Measurements from ENCODE around the gene ARHGEF25.
A peak's percentile ranks its signal among the peaks of the same experiment; 100 is the strongest.
"Not testable (repeated sequence)": the region's sequence is repeated elsewhere in the genome, so short reads cannot be mapped to it uniquely, and the experiment has no call there.

ARHGEF25 gene

DNA sequence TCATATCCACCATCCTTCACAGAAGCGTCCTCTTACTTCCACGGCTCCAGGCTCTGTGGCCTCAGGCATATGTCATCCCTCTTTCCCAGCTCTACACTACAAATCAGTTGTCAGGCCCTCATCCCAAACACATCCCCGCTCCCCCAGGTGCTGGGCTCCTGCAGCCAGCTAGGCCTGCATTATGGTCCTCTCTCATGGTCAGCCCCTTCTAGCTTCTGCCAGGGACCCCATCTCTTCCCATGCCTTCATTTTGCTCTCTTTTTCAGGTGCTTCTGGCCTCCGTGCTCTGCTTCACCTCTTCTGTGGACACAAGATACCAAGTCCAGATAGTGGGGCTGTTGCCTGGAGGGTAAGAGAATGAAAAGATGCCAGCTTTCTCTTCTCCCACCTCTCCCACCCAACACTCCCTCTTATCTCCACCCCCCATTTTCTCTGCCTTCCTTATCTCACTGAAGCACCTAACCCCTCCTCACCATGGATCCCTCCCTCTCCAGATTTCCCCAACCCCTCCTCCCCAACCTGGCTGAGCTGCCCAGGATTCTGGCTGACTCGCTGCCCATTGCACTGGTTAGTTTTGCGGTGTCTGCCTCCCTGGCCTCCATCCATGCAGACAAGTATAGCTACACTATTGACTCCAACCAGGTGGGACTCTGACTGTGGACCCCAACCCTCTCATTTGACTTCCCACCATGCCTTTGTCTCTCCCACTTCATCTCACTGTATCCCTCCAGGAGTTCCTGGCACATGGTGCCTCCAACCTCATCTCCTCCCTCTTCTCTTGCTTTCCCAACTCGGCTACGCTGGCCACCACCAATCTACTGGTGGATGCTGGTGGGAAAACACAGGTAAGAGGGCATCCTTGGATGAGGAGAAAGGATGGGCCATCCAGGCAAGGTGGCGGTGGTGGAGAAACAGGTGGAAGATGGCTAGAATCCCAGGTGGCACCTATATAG is 11.3 kb downstream of the ARHGEF25 start:
- DNase-seq, result no peak

DNA sequence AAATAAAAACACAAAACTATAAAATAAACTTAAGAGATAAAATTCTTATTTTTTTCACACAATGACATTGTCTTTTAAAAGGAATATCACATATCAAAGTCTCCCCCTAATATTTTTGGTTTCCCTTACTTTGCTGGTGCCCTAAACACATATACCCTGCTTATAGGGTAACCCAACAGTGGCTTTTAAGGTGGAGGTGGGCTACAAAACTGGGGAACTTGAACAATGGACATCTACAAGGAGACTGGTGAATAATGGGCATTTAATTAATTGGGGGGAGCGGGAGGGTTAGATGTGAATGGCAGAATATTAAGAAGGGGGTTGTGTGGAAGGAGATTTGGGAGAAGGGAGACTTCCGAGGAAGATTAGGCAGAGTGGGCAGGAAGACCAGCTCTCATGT is 12.2 kb downstream of the ARHGEF25 start:
- DNase-seq, result no peak

DNA sequence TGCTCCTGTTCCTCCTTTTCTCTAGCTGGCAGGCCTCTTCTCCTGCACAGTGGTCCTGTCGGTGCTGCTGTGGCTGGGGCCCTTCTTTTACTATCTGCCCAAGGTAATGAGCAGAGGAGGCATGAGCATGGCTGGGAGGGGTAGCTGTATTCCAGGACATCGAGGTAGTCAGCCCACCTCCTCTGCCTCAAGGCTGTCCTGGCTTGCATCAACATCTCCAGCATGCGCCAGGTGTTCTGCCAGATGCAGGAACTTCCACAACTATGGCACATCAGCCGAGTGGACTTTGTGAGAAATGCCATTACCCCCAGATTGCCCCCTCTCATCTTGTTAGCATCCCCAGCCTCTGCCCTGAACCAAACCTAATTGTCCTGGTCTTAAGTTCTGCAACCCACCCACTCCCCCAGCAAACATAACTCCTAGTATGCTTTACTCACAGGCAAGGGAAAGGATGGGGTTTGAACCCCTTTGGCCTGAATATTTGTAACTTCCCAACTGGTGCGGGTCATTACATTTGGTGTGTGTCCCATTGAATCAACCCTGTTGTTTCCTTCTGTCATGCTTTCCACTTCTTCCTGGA is 12.7 kb downstream of the ARHGEF25 start:
- DNase-seq, result no peak

DNA sequence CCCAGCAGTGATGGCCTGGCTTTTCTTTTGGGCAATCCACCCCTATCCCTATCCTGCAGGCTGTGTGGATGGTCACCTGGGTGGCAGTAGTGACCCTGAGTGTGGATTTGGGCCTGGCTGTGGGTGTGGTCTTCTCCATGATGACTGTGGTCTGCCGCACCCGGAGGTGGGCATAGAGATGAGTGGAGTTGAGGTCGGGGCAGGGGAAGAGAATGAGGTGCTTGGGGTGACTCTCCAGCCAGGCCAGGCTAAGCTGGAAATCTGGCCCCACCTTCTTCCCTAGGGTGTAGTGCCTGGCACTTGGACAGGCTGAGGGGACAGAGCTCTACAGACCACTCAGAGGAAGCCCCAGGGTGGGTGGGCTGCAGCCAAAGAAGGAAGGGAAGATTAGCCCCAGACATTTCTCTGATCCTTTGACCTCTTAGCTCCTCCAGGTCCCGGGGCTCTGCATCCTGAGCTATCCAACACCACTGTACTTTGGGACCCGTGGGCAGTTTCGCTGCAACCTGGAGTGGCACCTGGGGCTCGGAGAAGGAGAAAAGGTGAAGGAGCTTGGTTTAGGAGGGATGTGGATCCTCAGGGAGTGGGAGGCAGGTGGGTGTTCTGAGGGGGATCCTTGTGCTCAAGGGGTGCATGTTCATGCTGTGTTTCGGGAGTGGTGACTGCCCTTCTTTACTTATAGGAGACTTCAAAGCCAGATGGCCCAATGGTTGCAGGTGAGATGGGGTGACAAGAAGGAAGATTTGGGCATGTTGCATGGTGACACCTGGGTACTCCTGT is 13.4 kb downstream of the ARHGEF25 start:
- no peak for DNase-seq

DNA sequence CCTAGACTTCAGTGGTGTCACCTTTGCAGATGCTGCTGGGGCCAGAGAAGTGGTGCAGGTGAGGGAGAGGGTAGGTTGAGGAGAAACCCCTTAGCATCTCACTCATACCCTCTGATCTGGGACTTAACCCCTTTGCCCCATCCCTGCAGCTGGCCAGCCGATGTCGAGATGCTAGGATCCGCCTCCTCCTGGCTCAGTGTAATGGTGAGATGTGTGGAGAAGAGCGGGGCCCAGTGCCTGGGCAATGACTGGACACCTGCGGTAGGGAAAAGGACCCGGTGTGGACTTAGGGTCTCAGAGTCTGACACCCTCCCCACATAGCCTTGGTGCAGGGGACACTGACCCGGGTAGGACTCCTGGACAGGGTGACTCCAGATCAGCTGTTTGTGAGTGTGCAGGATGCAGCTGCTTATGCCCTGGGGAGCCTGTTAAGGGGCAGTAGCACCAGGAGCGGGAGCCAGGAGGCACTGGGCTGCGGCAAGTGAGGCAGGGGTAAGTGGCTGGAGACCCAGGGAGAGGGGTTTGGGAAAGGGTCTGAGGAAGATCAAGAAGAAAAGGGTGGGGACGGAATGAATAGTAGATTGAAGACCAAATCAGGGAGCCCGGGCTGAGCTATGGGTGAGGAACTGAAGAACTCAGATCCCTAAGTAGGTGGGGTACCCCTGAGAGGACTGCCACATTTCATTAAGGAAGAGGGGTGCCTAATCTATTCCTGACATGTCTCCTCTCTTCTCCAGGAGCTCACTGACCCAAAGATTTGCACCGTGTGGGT is 14.2 kb downstream of the ARHGEF25 start:
- no peak for DNase-seq

DNA sequence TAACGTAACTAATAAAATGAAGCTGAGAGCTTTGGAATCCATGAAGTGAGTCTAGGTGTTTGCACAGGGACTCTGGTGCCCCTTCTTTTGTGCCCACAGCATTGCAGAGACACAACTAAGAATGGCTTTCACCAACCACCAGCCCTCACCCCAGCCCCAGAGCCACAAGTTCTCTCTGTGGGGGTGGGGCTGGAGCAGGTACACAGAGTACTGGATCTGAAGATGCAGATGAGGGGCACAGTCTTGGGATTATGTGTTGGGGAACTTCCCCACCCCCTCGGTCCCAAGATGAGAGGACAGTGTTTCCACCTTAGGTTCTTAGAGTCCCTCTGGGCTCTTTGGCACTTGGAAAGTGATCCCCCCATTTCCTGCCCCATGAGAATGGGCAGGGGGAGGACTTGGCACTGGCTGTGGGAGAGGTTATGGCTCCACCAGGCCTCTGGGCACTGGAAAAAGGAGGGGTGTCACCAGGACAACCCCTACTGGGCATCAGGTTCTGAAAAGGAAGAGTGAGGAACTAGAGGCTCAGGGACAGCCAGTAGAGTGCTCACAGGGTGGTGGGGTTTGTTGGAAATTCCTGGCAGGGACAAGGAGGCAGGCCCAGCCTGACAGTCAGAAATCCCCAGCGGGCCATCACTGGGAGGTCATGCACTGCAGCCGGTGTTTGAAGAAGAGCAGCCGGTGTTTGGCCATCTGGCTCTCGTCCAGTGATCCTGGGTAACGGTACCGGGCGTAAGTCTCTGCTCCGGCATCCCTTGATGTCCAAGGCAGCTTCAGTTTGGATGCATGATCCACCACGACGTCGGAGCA is 15.1 kb downstream of the ARHGEF25 start:
- DNase-seq, result no peak

DNA sequence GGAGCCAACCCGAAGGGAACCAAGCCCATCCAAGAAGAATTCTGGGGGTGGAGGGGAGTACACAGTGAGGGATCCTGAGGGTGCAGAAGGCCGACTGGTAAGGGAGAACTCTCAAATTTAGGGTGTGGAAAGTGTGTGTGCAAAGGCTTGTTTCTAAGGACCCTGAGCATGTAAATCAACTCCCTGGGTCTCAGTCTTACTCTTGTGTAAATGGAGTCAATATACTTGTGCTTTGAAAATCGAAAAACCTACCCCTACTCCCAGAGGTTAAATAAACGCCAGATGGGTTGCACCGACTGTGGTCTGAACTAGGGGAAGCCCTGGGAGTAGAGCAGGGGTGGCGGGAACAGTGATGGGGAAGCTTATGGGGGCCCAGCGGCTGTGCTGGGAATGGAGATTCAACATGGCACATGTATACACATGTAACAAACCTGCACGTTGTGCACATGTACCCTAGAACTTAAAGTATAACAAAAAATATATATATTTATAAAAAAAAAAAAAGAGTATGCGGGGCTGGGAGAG is 15.7 kb downstream of the ARHGEF25 start:
- DNase-seq, result no peak

DNA sequence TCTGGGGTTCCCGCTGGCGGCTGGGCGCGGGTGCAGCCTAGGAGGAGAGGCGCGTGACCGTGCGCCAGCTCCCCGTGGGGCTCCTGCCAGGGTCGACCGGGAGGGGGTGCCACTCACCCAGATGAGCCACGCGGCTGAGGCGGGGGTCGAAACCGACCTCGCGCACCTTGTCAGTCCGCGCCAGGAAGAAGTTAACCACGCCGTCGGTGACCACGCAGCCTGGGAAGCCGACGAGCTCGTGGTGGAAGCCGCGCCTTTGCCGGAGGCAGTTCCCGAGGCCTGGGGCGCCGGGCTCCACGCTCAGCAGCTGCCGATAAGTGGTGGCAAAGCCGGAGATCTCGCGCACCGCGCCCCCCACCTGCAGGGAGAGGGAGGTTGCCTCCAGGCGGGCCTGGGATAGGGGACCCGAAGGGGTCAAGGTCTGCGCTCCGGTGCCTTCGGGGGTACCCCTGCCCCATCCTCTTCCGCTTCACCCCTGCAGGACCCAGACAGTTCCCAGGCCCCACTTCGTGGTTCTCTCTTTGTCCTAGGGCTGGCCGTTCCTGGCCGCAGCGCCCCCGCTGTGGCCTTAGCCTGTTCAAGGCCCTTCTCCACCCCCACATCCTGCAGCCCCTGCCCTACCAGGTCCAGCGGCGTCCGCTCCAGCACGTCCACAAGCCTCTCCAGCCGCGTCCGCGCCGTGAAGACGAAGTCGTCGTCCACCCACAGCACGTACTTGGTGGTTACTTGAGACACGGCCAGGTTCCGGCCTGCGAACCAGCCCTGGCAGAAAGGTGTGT is 16.5 kb downstream of the ARHGEF25 start:
- no peak for DNase-seq

DNA sequence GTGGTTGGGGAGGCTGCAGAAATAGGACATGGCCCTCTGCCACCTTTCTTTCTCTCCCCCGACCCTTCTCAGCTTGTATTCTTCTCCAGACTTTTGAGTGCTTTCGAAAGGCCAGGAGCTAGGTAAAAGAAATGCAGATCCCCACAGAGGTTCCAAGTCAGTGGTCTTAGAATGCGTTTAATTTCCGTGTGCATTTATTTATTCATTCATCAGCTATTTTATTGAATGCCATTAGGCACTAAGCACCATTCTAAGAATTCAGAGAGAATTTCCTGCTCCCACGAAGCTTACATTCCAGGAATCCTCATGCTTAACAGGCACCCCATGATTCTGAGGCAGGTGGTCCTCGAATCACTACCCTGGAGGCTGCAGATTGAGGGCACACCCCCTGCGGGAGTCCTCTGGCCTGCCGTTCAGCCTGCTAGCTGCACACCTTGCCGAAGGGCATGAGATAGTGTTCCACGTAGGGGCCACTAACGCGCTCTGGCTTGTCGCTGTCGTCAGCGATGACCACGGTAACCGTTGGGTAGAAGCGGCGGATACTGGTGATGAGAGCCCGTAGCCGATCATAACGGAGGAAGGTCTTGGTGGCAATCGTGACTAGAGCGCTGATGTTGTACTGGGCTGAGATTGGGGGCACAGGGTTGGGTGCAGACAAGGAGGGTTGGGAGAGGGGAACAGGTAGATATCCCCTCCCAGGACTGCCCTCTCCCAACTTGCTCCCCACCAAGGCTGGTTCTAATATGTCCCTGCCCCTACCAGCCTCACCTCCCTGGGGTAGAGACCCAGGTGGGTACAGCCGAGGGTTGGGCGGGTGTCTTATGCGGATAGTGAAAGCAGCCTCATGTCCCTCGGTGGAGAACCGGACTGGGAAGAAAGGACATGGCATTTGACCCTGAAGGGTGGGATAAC is 17.3 kb downstream of the ARHGEF25 start:
- DNase-seq, result no peak

DNA sequence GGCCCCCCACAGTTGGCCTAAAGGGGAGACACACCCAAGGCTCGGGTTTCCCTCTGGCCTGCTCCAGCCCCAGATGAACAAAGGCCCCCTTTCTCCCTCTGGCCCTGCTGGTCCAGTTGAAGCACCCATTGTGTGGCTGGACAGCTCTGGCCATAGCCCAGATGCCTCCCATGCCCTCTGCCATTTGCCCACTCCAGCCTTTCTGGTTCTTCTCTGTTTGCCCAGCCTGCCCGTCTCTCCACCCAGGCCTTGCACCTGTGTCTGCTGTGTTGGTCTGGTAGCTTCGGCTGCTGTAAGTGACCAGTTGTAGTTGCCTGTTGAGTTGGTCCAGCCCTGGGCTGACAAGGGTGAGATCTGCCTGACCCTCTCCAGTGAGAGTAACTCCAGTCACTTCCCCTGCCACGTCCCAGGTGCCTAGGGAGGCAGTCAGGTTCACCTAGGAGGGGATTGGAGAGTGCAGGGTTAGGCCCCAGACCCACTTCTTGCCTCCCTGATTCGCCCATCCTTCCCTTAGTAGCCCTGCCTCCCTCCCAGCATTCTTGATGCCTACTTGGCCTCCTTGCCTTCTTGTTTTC is 18.7 kb downstream of the ARHGEF25 start:
- no peak for DNase-seq

DNA sequence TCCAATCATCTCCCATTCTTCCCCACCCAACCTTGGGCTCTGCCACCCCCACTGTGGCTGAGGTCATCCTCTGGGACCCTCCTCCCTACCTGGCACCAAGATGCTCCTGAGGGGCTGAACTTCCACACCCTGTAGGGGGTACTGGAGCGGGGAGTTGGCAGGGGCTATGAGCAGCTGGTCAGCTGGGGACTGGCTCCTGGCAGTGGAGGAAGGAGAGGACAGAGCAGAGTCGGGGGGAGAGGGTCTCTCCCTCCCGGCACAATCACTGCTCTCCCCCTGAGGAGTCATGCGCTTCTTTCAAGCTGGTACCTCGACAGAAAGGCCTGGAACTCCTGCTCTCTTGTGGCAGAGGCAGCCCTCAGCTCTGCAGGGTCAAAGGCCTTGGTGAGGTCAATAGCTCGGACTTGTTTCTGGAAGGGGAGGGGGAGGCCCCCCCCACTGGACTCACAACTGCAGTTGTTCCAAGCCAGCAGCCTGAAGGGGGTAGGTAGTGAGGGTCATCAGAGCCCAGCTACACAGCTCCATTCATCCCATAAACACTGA is 19.7 kb downstream of the ARHGEF25 start:
- no peak for DNase-seq

DNA sequence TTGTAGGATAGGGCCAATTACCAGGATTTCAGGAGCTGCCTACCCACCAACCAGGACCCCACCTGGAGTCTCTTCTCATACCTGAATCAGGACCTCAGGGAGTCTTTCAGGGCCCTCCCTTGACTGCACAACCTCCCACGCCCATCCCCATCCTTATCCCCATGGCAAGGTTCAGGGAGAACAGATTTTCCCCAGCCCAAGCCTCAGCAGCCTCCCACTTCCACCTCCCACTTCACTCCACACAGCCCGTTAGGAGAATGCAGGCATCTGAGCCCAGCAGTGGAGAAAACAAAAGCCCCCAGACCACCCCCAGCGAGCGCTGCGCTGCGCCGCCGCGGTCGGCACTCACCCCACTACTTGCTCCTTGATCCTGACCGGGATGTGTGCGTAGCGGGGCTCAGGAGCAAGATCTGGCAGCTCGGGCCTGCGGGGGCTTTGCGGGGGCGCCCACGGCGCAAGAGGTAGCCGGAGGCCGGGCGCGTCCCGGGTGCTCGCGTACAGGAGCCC is 20.4 kb downstream of the ARHGEF25 start:
- DNase-seq, result no peak

DNA sequence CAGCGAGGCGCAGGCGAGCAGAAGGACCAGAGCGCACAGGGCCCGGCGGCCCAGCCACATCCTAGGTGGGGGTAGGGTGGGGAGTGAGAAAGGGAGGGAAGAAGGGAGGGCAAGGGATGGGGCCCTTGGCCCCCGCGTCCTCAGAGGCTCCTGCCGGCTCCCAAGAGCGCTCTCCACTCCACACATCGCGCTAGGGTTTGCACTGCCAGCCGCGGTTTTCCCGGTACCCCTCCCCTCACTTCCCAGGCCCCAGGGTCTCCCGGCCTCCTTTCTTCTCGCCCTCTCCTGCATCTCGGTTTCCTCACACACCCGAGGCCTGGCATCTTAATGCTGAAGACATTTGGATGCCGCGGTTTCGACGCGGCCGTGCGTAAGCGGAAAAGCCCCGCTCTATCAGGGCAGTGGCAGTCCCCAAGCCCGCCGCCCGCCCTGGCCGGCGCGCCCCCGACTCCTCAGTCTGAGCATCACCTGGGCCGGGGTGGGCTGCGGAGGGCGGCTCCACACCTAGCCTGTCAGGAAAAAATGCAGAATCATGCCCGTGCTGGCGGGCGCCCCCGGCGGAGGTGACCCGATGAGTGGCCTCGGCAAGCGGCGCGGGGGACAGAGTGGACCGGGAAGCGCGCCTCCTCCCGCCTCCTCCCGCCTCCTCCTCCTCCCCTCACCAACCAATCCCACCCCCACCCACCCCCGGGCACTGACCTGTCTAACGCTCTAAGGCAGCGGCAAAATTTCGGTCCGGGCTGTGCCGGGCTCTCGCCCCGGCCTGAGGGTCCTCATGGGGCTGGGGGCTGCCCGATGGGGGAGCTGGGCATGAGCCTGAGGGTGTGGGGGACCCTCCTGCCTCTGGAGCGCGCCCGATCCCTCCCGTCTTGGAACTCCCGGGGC is 21.1 kb downstream of the ARHGEF25 start:
- DNase-seq, result no peak

DNA sequence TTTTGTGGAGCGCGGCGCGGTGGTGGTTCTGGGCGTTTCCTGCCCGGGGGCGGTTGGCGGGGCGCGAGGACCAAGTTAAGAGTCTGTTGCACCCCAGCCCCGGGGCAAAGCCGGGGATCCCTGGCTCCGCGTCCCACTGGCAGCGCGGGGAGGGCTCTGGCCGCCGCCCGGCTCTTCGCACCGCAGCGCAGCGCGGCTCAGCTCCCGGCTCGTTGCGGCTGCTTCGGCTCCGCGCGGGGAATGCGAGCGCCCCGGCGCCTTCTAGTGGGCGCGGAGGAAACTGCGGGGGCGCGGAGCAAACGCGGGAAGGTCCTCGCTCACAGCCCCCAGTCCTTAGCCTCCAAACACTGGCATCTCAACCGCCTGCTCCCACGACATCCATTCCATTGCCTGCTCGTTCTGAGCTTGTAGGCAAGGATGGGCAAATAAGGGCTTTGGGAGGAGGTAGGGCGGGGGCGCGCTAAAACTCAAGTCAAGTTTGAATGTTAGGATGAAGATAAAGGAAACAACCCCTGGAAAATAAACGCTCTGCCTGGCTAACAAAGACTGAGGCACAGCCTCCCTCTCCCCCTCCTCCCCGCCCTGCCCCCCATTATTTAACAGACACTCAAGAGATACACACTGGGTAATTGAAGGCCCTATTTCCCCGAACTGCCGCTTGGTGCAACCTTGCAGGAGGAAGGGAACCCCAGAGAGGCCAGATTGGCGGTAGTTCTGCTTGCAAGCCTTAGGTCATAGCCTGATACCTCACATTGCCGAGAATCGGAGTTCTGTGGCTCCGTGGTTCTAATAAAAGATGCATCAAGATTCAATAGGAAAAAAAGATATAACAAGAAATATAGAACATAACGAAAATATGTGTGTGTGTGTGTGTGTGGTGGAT is 22.0 kb downstream of the ARHGEF25 start, which contains the start of gene B4GALNT1:
TSS of gene B4GALNT1 (minus strand) at position 244 of the 883 bp plus-strand sequence. CDS start 1,069 bp downstream, outside the sequence.
- peak; percentile 45 for DNase-seq

DNA sequence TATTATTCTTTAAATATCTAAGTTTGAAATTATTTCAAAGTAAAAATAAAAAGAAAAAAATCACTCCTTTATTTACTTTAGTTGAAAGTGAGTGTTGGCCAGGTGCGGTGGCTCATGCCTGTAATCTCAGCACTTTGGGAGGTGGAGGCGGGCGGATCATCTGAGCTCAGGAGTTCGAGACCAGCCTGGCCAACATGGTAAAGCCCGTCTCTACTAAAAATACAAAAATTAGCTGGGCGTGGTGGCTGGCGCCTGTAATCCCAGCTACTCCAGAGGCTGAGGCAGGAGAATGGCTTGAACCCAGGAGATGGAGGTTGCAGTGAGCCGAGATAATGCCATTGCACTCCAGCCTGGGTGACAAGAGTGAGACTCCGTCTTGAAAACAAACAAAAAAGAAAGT is 25.5 kb downstream of the ARHGEF25 start:
- DNase-seq, result not testable (repeated sequence)

DNA sequence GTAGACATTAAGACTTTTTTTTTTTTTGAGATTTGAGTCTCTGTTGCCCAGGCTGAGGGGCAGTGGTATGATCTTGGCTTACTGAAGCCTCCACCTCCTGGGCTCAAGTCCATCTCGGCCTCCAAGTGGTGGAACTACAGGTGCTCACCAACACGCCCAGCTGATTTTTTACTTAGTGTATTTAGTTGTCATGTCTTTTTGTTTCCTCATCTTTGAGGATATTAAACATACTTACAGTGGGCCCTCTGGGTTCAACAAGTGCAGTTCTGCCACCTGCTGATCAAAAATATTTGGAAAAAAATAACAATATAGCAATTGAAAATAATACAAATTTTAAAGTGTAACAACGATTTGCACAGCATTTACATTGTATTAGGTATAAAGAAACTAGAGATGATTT is 26.1 kb downstream of the ARHGEF25 start:
- no peak for DNase-seq

DNA sequence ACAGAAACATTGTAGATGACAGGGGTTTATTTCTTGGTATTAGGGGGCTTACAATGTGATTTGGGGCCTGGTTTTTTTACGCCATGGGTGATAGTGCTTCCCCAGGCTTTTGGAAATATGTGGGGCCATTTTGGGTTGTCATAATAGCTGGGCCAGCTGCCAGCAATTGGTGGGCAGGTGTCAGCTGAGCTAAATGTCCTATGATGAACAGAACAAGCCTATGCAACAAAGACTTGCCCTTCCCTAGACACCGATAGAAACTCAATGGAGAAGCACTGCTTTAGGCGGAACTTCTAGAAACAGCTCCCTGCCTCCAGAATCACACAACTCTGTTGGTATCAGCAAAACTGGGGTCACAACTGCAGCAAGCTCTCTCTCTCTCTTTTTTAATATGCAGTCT is 26.9 kb downstream of the ARHGEF25 start:
- no peak for DNase-seq
